GM12872 (cell line): ENCODE results near the gene ARMC5.

Source experiments
- TF ChIP-seq, protein P1 (sequence below): IDR thresholded peaks from 3 replicates; pipeline ENCODE4 v1.5.1; 2011; ENCODE audit warnings: low read depth, mild to moderate bottlenecking, low read length, moderate library complexity; ENCODE audit not compliant: insufficient read depth

ARMC5 gene

DNA sequence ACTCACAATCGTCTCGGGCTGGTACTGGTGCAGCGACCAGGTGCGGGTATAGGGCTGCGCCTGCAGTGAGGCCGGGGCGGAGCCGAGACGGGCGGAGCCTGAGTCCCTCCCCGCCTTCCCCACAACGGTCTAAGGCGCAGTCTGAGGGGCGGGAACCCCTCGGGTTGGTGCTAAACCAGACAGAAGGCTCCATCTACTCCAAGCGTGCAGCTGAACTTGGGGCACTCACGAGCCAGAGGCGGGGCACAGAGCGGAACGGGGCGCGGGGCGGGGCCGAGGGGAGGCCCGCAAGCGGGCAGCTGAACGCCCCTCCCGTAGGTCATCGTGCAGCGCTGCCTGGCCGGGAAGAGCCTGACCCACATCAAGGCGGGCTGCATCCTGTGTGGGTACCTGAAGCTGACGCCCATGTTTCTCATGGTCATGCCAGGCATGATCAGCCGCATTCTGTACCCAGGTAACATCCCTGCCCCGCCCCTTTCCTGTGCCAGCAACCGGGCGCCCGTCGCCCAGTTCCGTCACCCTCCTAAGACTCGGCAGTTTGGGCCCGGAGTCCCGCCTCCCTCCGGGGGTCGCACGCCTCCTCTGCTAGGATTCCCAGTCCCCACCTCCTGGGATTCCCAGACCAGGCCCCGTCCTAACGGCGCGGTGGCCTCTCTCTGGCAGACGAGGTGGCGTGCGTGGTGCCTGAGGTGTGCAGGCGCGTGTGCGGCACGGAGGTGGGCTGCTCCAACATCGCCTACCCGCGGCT, 28.6 kb downstream of the ARMC5 start:
- TF ChIP-seq, protein P1, sequence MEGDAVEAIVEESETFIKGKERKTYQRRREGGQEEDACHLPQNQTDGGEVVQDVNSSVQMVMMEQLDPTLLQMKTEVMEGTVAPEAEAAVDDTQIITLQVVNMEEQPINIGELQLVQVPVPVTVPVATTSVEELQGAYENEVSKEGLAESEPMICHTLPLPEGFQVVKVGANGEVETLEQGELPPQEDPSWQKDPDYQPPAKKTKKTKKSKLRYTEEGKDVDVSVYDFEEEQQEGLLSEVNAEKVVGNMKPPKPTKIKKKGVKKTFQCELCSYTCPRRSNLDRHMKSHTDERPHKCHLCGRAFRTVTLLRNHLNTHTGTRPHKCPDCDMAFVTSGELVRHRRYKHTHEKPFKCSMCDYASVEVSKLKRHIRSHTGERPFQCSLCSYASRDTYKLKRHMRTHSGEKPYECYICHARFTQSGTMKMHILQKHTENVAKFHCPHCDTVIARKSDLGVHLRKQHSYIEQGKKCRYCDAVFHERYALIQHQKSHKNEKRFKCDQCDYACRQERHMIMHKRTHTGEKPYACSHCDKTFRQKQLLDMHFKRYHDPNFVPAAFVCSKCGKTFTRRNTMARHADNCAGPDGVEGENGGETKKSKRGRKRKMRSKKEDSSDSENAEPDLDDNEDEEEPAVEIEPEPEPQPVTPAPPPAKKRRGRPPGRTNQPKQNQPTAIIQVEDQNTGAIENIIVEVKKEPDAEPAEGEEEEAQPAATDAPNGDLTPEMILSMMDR: no peak

DNA sequence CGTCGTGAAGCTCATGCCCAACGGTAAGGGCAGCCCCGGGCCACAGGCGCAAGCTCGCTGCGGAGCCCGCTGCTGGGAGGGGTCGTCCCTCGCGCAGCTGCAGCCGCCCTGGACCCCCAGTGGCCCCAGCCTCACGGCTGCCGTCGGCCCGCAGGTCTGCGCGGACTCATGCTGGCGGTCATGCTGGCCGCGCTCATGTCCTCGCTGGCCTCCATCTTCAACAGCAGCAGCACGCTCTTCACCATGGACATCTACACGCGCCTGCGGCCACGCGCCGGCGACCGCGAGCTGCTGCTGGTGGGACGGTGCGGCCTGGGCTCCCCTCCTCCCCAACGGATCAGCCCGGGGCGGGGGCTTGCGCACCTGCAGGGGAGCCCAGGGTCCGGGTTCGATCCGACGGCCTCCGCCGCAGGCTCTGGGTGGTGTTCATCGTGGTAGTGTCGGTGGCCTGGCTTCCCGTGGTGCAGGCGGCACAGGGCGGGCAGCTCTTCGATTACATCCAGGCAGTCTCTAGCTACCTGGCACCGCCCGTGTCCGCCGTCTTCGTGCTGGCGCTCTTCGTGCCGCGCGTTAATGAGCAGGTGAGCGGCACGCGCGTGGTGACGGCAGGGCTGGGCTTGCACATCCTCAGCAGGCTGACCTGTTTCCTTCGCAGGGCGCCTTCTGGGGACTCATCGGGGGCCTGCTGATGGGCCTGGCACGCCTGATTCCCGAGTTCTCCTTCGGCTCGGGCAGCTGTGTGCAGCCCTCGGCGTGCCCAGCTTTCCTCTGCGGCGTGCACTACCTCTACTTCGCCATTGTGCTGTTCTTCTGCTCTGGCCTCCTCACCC, 29.4 kb downstream of the ARMC5 start:
- TF ChIP-seq, protein P1: no peak

DNA sequence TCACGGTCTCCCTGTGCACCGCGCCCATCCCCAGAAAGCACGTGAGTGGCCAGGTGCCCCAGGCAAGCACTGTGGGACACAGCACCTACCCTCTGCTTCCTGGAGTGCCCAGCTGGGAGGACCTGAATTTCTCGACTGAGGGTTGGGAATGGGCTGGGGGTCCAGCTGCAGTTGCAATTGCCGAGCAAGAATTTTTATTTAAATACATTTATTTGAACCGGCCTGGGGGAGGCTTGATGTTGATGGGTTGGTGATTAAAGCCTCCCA, 29.9 kb downstream of the ARMC5 start:
- TF ChIP-seq, protein P1: no peak

DNA sequence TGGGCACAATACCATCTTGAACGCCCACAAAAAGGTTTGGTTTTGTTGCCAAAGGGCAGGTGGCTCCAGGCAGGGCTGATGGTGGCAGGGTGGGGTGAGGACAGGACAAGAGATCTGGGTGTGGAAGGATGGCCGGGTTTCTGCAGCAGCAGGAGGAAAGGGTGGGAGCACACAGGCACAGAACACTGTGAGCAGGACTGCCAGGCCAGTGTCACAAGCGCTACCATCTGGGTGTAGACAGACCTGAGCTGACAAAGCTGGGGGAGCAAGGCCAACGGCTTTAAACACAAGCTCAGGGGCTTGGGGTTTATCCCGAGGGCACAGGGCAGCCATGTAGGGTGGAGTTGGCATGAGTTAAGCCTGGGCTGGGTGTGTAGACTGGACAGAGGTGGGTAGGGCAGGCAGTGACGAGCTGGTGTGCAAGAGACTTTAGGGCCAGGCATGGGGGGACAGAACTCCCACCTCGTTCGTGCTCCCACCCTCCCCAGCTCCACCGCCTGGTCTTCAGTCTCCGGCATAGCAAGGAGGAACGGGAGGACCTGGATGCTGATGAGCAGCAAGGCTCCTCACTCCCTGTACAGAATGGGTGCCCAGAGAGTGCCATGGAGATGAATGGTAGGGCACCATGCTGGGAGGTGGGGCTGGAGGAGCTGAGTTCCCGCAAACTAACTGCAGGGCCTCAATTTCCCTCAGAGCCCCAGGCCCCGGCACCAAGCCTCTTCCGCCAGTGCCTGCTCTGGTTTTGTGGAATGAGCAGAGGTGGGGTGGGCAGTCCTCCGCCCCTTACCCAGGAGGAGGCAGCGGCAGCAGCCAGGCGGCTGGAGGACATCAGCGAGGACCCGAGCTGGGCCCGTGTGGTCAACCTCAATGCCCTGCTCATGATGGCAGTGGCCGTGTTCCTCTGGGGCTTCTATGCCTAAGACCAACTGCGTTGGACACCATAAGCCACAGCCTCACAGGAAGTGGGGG, 30.6 kb downstream of the ARMC5 start:
- TF ChIP-seq, protein P1: no peak

DNA sequence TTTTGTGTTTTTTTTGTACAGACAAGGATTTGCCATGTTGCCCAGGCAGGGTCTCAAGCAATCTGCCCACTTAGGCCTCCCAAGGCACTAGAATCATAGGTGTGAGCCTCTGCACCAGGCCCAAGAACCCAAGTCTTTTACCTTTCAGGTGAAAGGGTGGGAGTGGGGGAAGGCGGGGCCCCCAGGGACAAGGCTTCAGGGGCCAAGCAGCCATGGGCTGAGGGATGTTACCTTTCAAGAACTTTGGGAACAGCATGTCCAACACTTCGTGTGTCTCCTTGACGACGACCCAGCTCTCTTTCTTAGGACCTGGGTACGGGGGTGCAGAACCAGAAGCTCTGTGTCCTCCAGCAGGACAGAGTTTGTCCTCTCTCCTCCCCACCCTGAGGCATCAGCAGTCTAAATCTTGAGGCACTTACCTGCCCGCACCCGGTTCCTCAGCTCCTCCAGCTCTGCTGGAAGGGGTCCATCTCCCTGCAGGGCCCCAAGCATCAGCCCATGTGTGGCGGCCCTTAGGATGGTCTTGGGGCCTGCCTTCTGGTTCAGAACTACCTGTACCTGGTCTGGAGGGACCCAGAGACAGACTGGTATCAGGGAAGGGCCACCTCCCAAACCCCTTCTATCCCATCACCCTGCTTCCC, 32.6 kb downstream of the ARMC5 start:
- TF ChIP-seq, protein P1: no peak

DNA sequence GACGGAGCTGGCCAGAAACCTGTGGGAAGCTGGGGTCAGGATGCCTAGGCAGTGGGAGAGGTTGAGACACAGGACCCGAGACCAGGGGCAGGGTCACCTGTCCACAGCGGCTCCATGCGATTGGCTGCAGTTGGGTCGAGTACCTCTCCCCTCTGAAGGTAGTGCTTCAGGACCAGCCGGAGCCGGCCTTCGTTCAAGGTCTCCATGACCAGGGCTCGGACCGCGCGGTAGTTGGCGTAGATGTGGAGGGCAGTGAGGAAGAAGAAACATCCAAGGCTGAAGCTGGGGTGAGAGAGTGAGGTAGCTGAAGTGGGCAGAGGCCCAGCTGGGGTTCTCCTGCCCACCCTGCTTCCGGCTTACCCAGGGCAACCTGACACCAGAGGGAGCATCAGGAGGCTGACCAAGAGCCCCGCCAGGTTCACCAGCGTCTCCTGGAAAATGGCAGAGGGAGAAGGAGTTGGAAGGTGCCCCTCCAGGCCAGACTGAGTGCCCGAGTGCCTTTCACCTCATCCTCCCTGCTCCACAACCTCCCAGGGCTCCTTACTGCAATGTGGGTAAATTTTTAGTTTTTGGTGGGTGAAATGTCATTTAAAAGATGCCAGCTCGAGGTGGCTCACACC, 34.3 kb downstream of the ARMC5 start:
- TF ChIP-seq, protein P1: no peak
